Embryonic facial prominence (tissue), 1 donor: ENCODE measurements around the gene SLC49A4.

Experiments used
- DNase-seq: peaks from one replicate; pipeline ENCODE4 v3.0.0-alpha.2; 2016; ENCODE audit errors: extremely low spot score

Gene SLC49A4

DNA sequence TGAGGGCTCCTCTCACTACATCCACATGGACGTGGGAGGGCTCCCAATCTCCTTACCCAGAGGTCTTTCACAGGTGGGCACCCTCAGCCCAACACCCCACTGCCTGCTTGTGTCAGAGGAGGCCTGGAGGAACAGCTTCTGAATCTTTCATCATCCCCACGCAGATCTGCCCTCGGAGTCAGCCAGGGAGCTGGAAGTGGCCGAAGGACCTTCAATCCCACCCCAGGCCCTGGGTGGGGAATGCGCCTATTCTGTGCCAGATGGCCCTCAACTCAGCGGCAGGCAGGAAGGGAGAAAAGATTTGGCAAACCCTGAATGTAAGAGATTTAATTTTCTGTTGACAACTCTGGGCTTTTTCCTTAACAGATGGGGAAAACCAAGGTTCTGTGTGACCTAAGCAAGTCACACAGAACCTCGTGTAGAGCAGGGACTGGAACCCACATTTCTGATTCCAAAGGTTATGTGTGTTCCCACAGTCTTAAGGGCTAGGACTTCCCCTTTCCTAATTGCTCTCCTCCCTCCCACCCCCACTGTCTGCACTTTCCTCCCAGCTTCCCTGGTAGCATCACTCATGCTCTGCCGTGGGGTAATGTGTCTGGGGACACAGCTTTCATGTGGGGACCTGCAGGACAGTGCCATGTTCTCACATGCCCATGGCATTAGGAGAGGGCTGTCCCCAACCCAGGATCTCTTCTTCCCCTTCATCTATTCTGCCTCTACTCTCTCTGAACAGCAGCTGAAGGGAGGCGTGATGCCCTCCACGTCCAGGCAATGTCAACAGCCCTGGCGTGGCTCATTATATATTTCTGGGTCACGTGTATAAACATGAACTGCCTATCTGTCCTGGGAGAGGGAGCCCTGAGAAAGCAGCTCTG, 134.6 kb downstream of the SLC49A4 start:
- DNase-seq = no peak

DNA sequence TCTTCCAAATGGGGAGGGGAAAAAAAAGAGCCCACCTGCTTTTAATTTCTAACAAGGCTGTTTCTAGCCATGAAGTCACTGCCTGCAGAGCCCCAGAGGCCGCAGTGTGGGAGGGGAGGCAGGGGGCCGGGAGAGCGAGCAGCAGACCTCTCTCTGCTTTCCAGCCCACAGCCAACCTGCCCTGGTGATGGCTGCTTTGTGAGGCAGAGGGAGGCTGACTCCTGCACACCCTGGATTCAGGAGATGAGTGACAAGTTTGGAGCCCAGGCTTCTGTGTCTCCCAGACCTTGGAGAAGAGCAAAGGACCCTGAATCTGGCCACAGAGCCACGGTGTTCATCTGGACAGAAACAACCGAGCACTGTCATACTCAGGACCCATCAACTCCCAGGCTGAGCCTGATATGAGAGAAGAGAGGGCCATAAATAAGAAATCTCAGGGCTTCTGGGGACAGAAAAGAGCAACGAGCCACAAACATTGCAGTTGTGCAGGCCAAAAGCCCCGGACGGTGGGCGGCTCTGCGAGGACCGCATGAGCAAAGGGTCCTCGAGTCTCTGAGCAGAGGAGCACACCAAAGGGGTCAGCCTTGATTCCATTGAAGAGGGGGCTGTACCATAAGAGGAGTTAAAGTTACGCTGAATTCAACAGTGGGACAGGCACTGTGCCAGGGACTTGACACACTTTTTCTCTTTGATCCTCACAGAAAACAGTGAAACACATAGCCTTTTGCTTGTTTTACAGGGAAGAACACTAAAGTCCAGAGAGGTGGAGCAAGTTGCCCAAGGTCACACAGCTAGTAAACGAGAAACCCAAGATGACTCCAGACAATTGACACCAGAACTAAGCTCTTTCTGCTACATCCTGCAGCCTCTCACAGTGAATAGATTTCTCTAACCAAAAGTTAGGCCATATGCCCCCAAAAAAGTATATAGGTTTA, 135.5 kb downstream of the SLC49A4 start:
- peak; percentile 28 for DNase-seq
